Brain microvascular endothelial cell (primary cell): ENCODE measurements around the gene C1orf167.

Experiments
- DNase-seq: peaks from one replicate; pipeline ENCODE4 v3.0.0-alpha.2; 2020
- H3K27ac ChIP-seq: fragments of 250-450 bp; sonication (Bioruptor Pico); 2 replicates; pipeline ENCODE4 v1.5.1; 2020; ENCODE audit warnings: mild to moderate bottlenecking, moderate library complexity
- H3K27me3 ChIP-seq: fragments of 250-450 bp; sonication (Bioruptor Pico); replicated peaks from 2 replicates; pipeline ENCODE4 v1.5.1; 2020; ENCODE audit warnings: mild to moderate bottlenecking
- H3K36me3 ChIP-seq: fragments of 250-450 bp; sonication (Bioruptor Pico); replicated peaks from 2 replicates; pipeline ENCODE4 v1.5.1; 2020; ENCODE audit warnings: mild to moderate bottlenecking
- H3K4me3 ChIP-seq: 2 replicates; pipeline ENCODE4 v1.5.1; 2011; ENCODE audit warnings: low read depth, mild to moderate bottlenecking, control low read depth, low read length, moderate library complexity
- in situ Hi-C: cut with HindIII; loops from 2 replicates; pipeline ENCODE4 v1.10.0; 2017; ENCODE audit warnings: low sequenced_read_pairs, low pct_ligation_motif_present
- TF ChIP-seq, protein P1 (sequence below): IDR thresholded peaks from 2 replicates; pipeline ENCODE4 v1.5.1; 2011; ENCODE audit warnings: low read depth, mild to moderate bottlenecking, moderate library complexity, low read length, control low read depth, inconsistent platforms; ENCODE audit errors: missing control alignments

Gene C1orf167

DNA sequence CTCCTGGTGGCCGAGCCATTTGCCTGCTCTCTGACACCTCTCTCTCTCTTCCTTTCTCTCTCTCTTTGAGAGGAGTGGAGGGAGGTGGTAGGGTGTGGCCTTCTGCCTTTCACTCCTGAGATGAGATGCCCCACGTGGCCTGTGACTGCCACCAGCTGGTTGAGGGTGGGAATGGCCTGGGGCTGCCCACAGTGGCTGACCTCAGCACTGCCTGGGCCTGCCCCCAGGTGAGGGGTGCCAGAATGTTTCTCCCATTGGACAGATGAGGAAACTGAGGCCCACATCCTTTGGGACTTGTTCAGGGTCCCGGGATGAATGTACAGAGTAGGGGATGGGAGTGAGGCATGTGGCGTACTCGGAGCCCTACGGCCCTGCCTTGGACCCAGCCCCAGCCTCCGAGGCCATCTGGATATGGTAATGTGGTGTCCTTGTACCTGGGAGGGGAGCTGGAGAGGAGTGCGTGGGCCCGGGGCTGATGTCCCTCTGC lies 12.7 kb upstream of the C1orf167 start:
- Histone ChIP-seq H3K27me3 (no peaks in the 10 kb centered on the region), H3K27ac (no peak overlapping the region), H3K4me3 (no peak overlapping the region), H3K36me3 (peaks cover 6% of the 10 kb centered on the region)
- TF ChIP-seq, protein P1, sequence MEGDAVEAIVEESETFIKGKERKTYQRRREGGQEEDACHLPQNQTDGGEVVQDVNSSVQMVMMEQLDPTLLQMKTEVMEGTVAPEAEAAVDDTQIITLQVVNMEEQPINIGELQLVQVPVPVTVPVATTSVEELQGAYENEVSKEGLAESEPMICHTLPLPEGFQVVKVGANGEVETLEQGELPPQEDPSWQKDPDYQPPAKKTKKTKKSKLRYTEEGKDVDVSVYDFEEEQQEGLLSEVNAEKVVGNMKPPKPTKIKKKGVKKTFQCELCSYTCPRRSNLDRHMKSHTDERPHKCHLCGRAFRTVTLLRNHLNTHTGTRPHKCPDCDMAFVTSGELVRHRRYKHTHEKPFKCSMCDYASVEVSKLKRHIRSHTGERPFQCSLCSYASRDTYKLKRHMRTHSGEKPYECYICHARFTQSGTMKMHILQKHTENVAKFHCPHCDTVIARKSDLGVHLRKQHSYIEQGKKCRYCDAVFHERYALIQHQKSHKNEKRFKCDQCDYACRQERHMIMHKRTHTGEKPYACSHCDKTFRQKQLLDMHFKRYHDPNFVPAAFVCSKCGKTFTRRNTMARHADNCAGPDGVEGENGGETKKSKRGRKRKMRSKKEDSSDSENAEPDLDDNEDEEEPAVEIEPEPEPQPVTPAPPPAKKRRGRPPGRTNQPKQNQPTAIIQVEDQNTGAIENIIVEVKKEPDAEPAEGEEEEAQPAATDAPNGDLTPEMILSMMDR: peak; percentile 68
- in situ Hi-C loops: no loop called here
- no peak for DNase-seq

DNA sequence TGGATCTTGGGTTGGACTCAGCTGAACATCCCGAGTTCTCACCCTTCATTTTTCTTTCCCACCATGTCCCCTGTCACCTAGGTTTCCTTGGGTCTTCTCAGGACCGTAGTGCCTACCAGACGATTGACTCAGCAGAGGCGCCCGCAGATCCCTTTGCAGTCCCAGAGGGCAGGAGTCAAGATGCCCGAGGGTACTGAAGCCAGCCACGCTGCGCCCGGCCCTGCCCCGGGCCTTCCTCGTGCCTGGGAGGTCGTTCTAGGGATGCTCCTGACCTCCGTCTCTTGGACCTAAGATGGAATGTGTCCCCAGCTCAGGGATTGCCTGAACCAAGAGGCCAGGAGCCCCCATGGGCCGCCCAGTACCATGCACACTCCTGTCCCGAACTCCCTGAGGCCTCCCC lies 12.0 kb upstream of the C1orf167 start:
- H3K36me3 ChIP-seq: peaks cover 6% of the 10 kb centered on the region
- H3K27ac ChIP-seq: no peak overlapping the region
- H3K27me3 ChIP-seq: no peaks in the 10 kb centered on the region
- TF ChIP-seq, protein P1: no peak
- DNase-seq: no peak
- H3K4me3 ChIP-seq: no peak overlapping the region
- in situ Hi-C loops: no loop called here

DNA sequence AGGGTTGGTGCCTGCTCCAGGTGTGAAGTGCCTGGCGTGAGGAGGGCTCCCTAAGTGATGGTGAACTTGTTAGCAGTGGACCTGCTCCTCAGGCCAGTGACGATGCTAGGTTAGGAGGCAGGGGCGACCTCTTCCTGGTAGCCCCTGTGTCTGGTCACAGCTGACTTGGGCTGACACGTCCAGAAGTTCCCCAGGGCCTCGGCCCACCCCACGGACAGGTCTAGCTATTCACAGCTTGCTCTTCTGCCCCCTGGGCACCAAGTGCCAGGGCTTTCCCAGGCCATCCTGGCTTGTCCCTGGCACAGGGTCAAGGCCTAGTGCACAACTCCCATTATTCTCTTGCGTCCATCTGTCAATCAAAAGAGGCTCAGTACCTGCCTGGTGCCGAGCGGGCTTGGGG lies 10.9 kb upstream of the C1orf167 start:
- H3K27ac ChIP-seq: no peak overlapping the region
- no peak overlapping the region for H3K4me3 ChIP-seq
- H3K36me3 ChIP-seq: peaks cover 6% of the 10 kb centered on the region
- TF ChIP-seq, protein P1: no peak
- DNase-seq: no peak
- no peaks in the 10 kb centered on the region for H3K27me3 ChIP-seq
- in situ Hi-C loops: no loop called here

DNA sequence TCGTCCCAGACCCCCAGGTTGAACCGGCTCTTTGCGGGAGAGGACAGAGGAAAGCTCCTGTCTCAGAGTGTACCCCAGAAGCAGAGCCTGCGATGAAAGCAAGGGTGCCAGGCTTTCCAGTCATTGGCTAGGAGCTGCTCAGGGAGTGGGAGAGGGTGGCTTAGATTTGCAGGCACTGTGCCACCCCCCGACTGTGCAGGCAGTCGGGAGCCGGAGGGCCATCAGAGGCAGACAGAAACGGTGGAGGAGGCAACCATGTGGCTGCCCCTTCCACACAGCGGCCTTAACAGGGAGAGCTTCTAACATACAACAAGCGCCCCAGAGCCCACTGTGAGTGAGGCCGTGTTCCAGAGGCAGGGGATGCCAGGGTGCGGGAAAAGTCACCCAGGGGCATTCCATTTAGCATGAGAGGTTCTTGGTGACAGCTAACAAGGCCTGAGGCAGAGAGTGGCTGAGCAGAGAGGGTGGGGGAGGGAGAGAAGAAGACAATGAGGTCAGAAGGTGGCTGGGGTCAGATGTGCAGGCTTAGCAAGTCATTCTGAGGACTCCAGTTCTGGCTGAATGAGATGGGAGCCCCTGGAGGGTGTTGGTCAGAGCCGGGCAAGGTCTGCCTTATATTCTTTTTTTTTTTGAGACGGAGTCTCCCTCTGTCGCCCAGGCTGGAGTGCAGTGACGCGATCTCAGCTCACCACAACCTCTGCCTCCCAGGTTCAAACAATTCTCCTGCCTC lies 9.5 kb upstream of the C1orf167 start:
- no peak overlapping the region for H3K4me3 ChIP-seq
- in situ Hi-C loops: no loop called here
- no peak overlapping the region for H3K27ac ChIP-seq
- DNase-seq: no peak
- TF ChIP-seq, protein P1: no peak
- H3K36me3 ChIP-seq: peaks cover 6% of the 10 kb centered on the region
- no peaks in the 10 kb centered on the region for H3K27me3 ChIP-seq

DNA sequence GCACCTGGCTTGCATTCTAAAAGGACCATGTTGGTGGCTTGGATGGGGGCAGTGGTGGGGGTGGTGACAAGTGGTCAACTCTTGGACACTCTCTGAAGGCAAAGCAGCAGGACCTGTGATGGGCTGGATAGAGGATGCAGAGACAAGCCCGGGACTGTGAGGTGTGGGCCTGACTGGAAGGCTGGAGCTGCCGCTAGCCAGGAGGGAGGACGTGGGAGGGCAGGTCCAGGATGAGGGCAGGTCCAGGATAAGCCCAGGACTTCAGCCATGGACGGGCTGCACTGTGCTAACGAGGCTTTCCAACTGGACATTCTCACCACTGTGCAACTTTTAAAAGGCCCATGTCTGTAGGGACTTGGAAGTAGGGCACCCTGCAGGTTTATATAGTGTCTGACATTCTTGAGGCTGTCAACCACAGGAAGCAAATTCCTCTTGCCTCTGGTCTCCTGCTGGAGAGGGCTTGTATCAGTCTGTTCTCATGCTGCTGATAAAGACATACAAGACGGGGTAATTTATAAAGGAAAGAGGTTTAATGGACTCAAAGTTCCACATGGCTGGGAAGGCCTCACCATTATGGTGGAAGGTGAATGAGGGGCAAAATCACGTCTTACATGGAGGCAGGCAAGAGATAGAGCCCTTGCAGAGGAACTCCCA lies 8.3 kb upstream of the C1orf167 start:
- peak; percentile 40 for DNase-seq
- in situ Hi-C loops: no loop called here
- TF ChIP-seq, protein P1: peak; percentile 7
- H3K27me3 ChIP-seq: no peaks in the 10 kb centered on the region
- H3K27ac ChIP-seq: no peak overlapping the region
- peaks cover 2% of the 10 kb centered on the region for H3K36me3 ChIP-seq
- H3K4me3 ChIP-seq: no peak overlapping the region
